H1 (cell line): ENCODE measurements around the gene KANSL1. TPM values are rescaled to one million over a fixed set of nuclear protein-coding genes. Genes with fewer than 3 reads are reported as not detected.

ENCODE experiments used
- BRCA1 ChIP-seq: IDR thresholded peaks from 2 replicates; pipeline ENCODE4 v1.6.1; 2012; ENCODE audit warnings: low read depth, low read length, improper control_type of control experiment
- CTBP2 ChIP-seq: IDR thresholded peaks from 2 replicates; pipeline ENCODE4 v1.7.0; 2011; ENCODE audit warnings: borderline replicate concordance, mild to moderate bottlenecking, moderate library complexity, mixed read lengths, low read length; ENCODE audit not compliant: insufficient read depth, insufficient read length
- E2F6 ChIP-seq: IDR thresholded peaks from 2 replicates; pipeline ENCODE4 v1.6.1; 2012; ENCODE audit warnings: inconsistent platforms
- RAD21 ChIP-seq, 2 experiments: IDR thresholded peaks in 1 of 2; conservative IDR thresholded peaks in 1 of 2; 2 replicates each; pipeline ENCODE4 v1.6.1; 2011; ENCODE audit warnings: low read depth in 2 of 2, low read length in 2 of 2, improper control_type of control experiment in 1 of 2, inconsistent platforms in 1 of 2, mild to moderate bottlenecking in 1 of 2, moderate library complexity in 1 of 2
- polyA plus RNA-seq, 7 experiments: library from polyadenylated mRNA; depleted of rRNA in 3 of 7; stranded (reverse) in 5 of 7; unstranded in 2 of 7; fragments of >200 nt in 5 of 7; fragments of 200-250 nt in 2 of 7; gene quantifications; 1 replicate in 5 of 7; 2 replicates in 1 of 7; 4 replicates in 1 of 7; pipeline versions ENCODE4 v1.2.1 to v1.2.3, GENCODE V29; 2011 to 2013; ENCODE audit warnings: missing spikeins in 2 of 7, mixed read lengths in 2 of 7
- total RNA-seq: library from RNA; stranded (reverse); fragmentation: NEBNext Ultra II Directional; extraction: Animal tissue kit (Norgen Biotek cat#: 25700); gene quantifications from 2 replicates; pipeline ENCODE4 v1.2.1, GENCODE V29; 2021

The KANSL1 gene
- total and polyA plus RNA-seq, 2 of the 8 experiments (the other 6 are each of a cell fraction or from before 2014, with no cell fraction given) = 34.0 to 128 TPM

- TF ChIP-seq BRCA1 (no peak), CTBP2 (no peak), E2F6 (no peak), RAD21 (IDR thresholded peaks at IDR 0.05 in 1 of 2, conservative IDR thresholded peaks at IDR 0.05 in 1 of 2; ENCODE audit: low read depth in 2 of 2, low read length in 2 of 2) (no peak)
Measured at GRCh38 chr17:46147296-46147695, 45.9 kb downstream of the KANSL1 start (continued).
